DND-41 (cell line): ENCODE measurements around the gene MOCS2.

ENCODE experiments used
- ATAC-seq: fragments of 200-7000 bp; cut with Tn5 transposase; 3 replicates; pipeline ENCODE4 v1.9.1; 2021; ENCODE audit warnings: low read depth; ENCODE audit not compliant: insufficient read depth
- DNase-seq: peaks from one replicate; pipeline ENCODE4 v3.0.0-alpha.2; 2020
- H2AFZ ChIP-seq: 2 replicates; pipeline ENCODE4 v1.6.0; 2012; ENCODE audit warnings: low read depth, low read length
- H3K27ac ChIP-seq: 2 replicates; pipeline ENCODE4 v1.5.1; 2012; ENCODE audit warnings: low read length, inconsistent platforms
- H3K27me3 ChIP-seq: fragments of 200-600 bp; sonication (generic); 2 replicates; pipeline ENCODE4 v1.6.0; 2012; ENCODE audit warnings: low read length, mild to moderate bottlenecking, inconsistent platforms; ENCODE audit not compliant: insufficient read depth, poor library complexity
- H3K36me3 ChIP-seq: 2 replicates; pipeline ENCODE4 v1.5.1; 2012; ENCODE audit warnings: low read length, inconsistent platforms; ENCODE audit not compliant: insufficient read depth
- H3K4me1 ChIP-seq: 2 replicates; pipeline ENCODE4 v1.5.1; 2012; ENCODE audit warnings: mild to moderate bottlenecking, low read length; ENCODE audit not compliant: insufficient read depth
- H3K4me2 ChIP-seq: 2 replicates; pipeline ENCODE4 v1.6.0; 2012; ENCODE audit warnings: mild to moderate bottlenecking, moderate library complexity, low read length, inconsistent platforms; ENCODE audit not compliant: insufficient read depth
- H3K4me3 ChIP-seq, 2 experiments: fragments of 200-600 bp in 1 of 2; shearing (Covaris generic) in 1 of 2; 2 replicates each; pipeline ENCODE4 v1.5.1; 2012 to 2016; ENCODE audit warnings: inconsistent platforms in 2 of 2, low read length in 2 of 2, mild to moderate bottlenecking in 2 of 2, low read depth in 1 of 2, moderate library complexity in 1 of 2
- H3K79me2 ChIP-seq: 2 replicates; pipeline ENCODE4 v1.6.0; 2012; ENCODE audit warnings: low read length, inconsistent platforms; ENCODE audit not compliant: insufficient read depth
- H3K9ac ChIP-seq: 2 replicates; pipeline ENCODE4 v1.6.0; 2012; ENCODE audit warnings: low read depth, mild to moderate bottlenecking, inconsistent platforms, low read length, moderate library complexity
- H3K9me3 ChIP-seq: 2 replicates; pipeline ENCODE4 v1.5.1; 2012; ENCODE audit warnings: low read length, moderate library complexity, mild to moderate bottlenecking, inconsistent platforms; ENCODE audit not compliant: insufficient read depth, severe bottlenecking
- H4K20me1 ChIP-seq: 2 replicates; pipeline ENCODE4 v1.6.0; 2012; ENCODE audit warnings: low read length; ENCODE audit not compliant: insufficient read depth
- EZH2 ChIP-seq: IDR thresholded peaks from 3 replicates; pipeline ENCODE4 v1.6.1; 2012; ENCODE audit warnings: borderline replicate concordance, low read depth, mild to moderate bottlenecking, moderate library complexity, low read length, inconsistent platforms; ENCODE audit not compliant: severe bottlenecking
- TF ChIP-seq, protein P1 (sequence below): IDR thresholded peaks from 2 replicates; pipeline ENCODE4 v1.5.1; 2012; ENCODE audit warnings: borderline replicate concordance, low read length, moderate library complexity, mild to moderate bottlenecking; ENCODE audit not compliant: poor library complexity, severe bottlenecking; ENCODE audit errors: extremely low read depth

Gene MOCS2

DNA sequence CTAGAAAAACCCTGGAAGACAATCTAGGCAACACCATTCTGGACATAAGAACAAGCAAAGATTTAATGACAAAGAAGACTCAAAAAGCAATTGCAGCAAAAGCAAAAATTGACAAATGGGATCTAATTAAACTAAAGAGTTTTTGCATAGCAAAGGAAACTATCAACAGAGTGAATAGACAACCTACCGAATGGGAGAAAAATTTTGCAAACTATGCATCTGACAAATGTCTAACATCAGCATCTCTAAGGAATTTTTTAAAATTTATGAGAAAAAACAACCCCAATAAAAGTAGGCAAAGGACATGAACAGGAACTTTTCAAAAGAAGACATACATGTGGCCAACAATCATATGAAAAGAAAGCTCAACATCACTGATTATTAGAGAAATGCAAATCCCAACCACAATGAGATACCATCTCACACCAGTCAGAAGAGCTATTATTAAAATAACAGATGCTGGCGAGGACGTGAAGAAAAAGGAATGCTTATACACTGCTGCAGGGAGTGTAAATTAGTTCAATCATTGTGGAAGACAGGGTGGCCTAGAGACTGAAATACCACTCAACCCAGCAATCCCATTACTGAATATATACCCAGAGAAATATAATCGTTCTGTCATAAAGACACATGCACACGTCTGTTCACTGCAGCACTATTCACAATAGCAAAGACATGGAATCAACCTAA, 3.8 kb downstream of the MOCS2 start:
- H4K20me1 ChIP-seq, result no peaks in the 10 kb centered on the region
- H3K27me3 ChIP-seq, result no peaks in the 10 kb centered on the region
- H3K79me2 ChIP-seq, result peaks cover 19% of the 10 kb centered on the region
- DNase-seq (no peak), ATAC-seq (no peak)
- no peak overlapping the region for H3K4me3 ChIP-seq
- TF ChIP-seq, protein P1, sequence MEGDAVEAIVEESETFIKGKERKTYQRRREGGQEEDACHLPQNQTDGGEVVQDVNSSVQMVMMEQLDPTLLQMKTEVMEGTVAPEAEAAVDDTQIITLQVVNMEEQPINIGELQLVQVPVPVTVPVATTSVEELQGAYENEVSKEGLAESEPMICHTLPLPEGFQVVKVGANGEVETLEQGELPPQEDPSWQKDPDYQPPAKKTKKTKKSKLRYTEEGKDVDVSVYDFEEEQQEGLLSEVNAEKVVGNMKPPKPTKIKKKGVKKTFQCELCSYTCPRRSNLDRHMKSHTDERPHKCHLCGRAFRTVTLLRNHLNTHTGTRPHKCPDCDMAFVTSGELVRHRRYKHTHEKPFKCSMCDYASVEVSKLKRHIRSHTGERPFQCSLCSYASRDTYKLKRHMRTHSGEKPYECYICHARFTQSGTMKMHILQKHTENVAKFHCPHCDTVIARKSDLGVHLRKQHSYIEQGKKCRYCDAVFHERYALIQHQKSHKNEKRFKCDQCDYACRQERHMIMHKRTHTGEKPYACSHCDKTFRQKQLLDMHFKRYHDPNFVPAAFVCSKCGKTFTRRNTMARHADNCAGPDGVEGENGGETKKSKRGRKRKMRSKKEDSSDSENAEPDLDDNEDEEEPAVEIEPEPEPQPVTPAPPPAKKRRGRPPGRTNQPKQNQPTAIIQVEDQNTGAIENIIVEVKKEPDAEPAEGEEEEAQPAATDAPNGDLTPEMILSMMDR, result no peak
- no peak for TF ChIP-seq EZH2
- H3K36me3 ChIP-seq, result peaks cover 38% of the 10 kb centered on the region; the same call in 1 of the 2 replicates
- 0 out of 2 replicates have a peak overlapping the region, but pooled peaks have one; percentile 8 for H3K4me2 ChIP-seq
- no peaks in the 10 kb centered on the region for H3K9me3 ChIP-seq
- H2AFZ ChIP-seq, result no peak overlapping the region
- H3K27ac ChIP-seq, result no peak overlapping the region
- H3K9ac ChIP-seq, result no peak overlapping the region
- peaks cover 39% of the 10 kb centered on the region for H3K4me1 ChIP-seq

DNA sequence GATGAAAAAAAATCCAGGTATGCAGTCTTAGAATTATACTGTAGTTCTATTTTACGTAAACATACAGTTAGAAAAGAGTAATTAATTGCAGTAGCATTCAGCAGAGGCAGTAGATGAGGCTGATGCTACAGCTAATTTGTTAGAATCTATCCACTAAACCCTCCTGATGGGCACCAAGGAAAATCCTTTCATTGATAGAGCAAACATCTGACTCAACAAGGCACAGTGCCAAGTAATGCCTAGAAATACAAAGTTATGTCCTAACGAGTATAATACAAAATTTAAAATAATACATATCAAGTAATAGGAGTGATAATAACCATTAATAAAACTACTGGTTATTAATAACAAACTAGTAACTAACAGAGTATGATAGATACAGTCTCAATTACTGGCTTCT, 9.0 kb downstream of the MOCS2 start:
- Histone ChIP-seq H3K9me3 (no peaks in the 10 kb centered on the region), H2AFZ (no peak overlapping the region), H3K79me2 (peaks cover 8% of the 10 kb centered on the region), H4K20me1 (no peaks in the 10 kb centered on the region), H3K27me3 (no peaks in the 10 kb centered on the region), H3K27ac (no peak overlapping the region), H3K9ac (no peak overlapping the region), H3K4me1 (no peaks in the 10 kb centered on the region), H3K4me3 (no peak overlapping the region), H3K4me2 (no peak overlapping the region), H3K36me3 (peaks cover 68% of the 10 kb centered on the region)
- ATAC-seq (no peak), DNase-seq (no peak)
- TF ChIP-seq, protein P1, result no peak
- no peak for TF ChIP-seq EZH2

DNA sequence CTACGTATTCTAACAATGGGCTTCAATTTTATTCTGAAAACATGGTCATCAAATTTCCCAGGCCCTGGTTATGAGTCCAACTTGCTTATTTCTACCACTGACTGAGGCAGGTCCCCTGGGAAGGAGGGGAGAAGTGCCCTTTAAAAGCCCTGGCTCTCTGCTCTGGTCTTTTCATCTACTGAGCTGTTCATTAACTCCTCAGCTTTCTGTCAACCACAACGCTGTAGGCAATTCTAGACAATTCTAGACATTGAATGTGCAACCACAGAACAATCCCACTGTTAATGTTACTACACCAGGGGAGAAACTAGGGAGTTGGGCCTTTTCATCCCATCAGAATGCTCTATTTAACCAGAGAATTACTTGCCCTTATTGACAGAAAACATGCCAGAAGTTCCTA, 10.0 kb downstream of the MOCS2 start:
- DNase-seq, result no peak
- Histone ChIP-seq H3K4me1 (no peaks in the 10 kb centered on the region), H3K27me3 (no peaks in the 10 kb centered on the region), H3K36me3 (peaks cover 76% of the 10 kb centered on the region), H2AFZ (no peak overlapping the region), H3K9ac (no peak overlapping the region), H3K4me3 (no peak overlapping the region), H3K9me3 (no peaks in the 10 kb centered on the region), H4K20me1 (no peaks in the 10 kb centered on the region), H3K4me2 (no peak overlapping the region), H3K27ac (no peak overlapping the region), H3K79me2 (peaks cover 6% of the 10 kb centered on the region; the same call in 1 of the 2 replicates)
- TF ChIP-seq, protein P1, result no peak
- ATAC-seq, result no peak
